Stimulated activated CD8-positive, alpha-beta memory T cell treated with anti-CD3 and anti-CD28 coated beads, Interleukin-15, amount 100 ng/mL, for 48 hours (primary cell): ENCODE results near the gene ATF7.

ENCODE experiments used
- DNase-seq, 2 donors: peaks; one replicate each; pipeline ENCODE4 v3.0.0-alpha.2; 2020; ENCODE audit warnings: low read depth in 2 of 2

Gene ATF7

GRCh38 chr12:53530061-53530460 is 96.1 kb downstream of the ATF7 start:
- no peak for DNase-seq

- DNase-seq, result no peak
Observed at GRCh38 chr12:53524476-53524875, 101.7 kb downstream of the ATF7 start.

- no peak for DNase-seq
Observed at GRCh38 chr12:53523131-53523530, 103.1 kb downstream of the ATF7 start.

GRCh38 chr12:53518381-53518780 is 107.8 kb downstream of the ATF7 start:
- no peak for DNase-seq

GRCh38 chr12:53516758-53517455 is 109.3 kb downstream of the ATF7 start:
- no peak for DNase-seq

- no peak for DNase-seq
Observed at GRCh38 chr12:53515291-53515680, 110.9 kb downstream of the ATF7 start.

- DNase-seq, result no peak
Observed at GRCh38 chr12:53514628-53515290, 111.4 kb downstream of the ATF7 start.

GRCh38 chr12:53513712-53514410 is 112.3 kb downstream of the ATF7 start:
- DNase-seq, result no peak

GRCh38 chr12:53510181-53510812 is 115.9 kb downstream of the ATF7 start:
- DNase-seq, result no peak

- peak; percentile 63 to 69 for DNase-seq
Observed at GRCh38 chr12:53508534-53509170, 117.5 kb downstream of the ATF7 start.

- DNase-seq, result no peak
Observed at GRCh38 chr12:53507603-53507885, 118.6 kb downstream of the ATF7 start.

GRCh38 chr12:53506881-53507602 is 119.1 kb downstream of the ATF7 start, which contains the start of gene NPFF:
Gene NPFF, minus strand, starts transcription at chr12:53507484. Its CDS starts 10 bp downstream, at chr12:53507474.
- no peak for DNase-seq

- no peak for DNase-seq
Observed at GRCh38 chr12:53506450-53506785, 119.8 kb downstream of the ATF7 start.

GRCh38 chr12:53505555-53506449 is 120.4 kb downstream of the ATF7 start:
- no peak for DNase-seq

- no peak for DNase-seq
Observed at GRCh38 chr12:53505086-53505485, 121.1 kb downstream of the ATF7 start.

- DNase-seq, result no peak
Observed at GRCh38 chr12:53504004-53504920, 121.9 kb downstream of the ATF7 start.

GRCh38 chr12:53502983-53503728 is 123.0 kb downstream of the ATF7 start:
- no peak for DNase-seq

GRCh38 chr12:53502331-53502730 is 123.9 kb downstream of the ATF7 start:
- no peak for DNase-seq
